ENCODE data around the gene VGLL4.

The VGLL4 gene

GRCh38 chr3:11592445-11593298 lies 51.0 kb downstream of the VGLL4 start:
- Mint-ChIP-seq H3K27me3 (no peaks in the 10 kb centered on the region), H3K27ac (peak overlapping the region; percentile 55)

DNA sequence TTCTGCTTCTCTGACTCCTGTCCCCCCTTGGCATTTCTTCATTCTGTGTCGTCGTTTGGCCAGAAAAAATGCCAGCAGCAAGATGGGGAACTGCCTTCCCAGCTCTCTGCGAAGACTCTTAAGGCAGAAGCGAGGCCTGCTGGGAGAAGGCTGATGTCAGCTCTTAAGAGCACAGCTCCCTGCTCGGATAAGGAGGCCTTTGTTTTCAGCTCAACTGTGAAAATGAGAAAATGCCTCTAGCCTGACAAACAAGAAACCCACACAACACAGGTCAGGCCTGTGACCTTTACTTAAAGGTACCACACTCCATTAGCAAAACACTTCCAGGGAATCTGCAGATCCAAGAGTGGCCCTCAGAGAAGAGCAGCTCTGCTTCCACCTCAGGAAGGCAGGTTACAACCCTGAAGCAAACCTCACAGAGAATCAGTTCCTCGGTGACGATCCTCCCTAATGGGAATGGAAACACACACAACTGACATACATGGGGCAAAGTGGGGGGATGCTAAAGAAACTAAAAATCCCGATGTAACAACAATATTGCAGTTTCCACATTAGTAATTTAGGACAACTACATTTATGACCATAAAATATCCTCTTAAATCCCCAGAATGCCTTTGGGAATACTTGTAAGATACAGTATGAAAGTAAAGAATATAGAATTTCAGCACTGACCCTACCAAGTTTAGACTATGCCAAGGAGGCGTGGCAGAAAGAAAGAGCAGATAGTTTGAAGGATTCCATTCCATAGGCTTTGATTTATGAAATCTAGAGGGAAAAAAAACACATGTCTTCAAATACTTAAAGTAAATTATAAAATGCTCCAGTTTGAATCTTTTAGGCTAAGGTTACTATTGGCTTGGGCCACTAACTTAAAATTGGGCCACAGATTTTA lies 52.1 kb downstream of the VGLL4 start:
- Mint-ChIP-seq H3K4me3 (no peak overlapping the region), H3K36me3 (peaks cover 17% of the 10 kb centered on the region), H3K9me3 (no peaks in the 10 kb centered on the region), H3K4me1 (peaks cover 53% of the 10 kb centered on the region), H3K27ac (no peak overlapping the region), H3K27me3 (no peaks in the 10 kb centered on the region)

More at GRCh38 chr3:11592445-11593298, 51.0 kb downstream of the VGLL4 start:
- no peak overlapping the region for H3K4me3 Mint-ChIP-seq
- peaks cover 21% of the 10 kb centered on the region for H3K36me3 Mint-ChIP-seq
- peaks cover 50% of the 10 kb centered on the region for H3K4me1 Mint-ChIP-seq
- no peaks in the 10 kb centered on the region for H3K9me3 Mint-ChIP-seq

- Mint-ChIP-seq H3K4me3 (no peak overlapping the region), H3K27me3 (no peaks in the 10 kb centered on the region), H3K27ac (no peak overlapping the region), H3K36me3 (peaks cover 15% of the 10 kb centered on the region), H3K4me1 (peaks cover 58% of the 10 kb centered on the region), H3K9me3 (no peaks in the 10 kb centered on the region)
These were observed 52.7 kb downstream of the VGLL4 start for GRCh38 chr3:11591002-11591355.

GRCh38 chr3:11589706-11590105 lies 54.0 kb downstream of the VGLL4 start:
- Mint-ChIP-seq H3K4me1 (peaks cover 70% of the 10 kb centered on the region), H3K9me3 (no peaks in the 10 kb centered on the region), H3K27ac (no peak overlapping the region), H3K4me3 (no peak overlapping the region), H3K27me3 (no peaks in the 10 kb centered on the region), H3K36me3 (peaks cover 11% of the 10 kb centered on the region)

- H3K4me1 Mint-ChIP-seq: peaks cover 79% of the 10 kb centered on the region
- H3K27ac Mint-ChIP-seq: peak overlapping the region; percentile 85
- no peaks in the 10 kb centered on the region for H3K27me3 Mint-ChIP-seq
- H3K36me3 Mint-ChIP-seq: peaks cover 11% of the 10 kb centered on the region
- no peak overlapping the region for H3K4me3 Mint-ChIP-seq
- no peaks in the 10 kb centered on the region for H3K9me3 Mint-ChIP-seq
These were observed 55.0 kb downstream of the VGLL4 start for GRCh38 chr3:11588755-11589154.

GRCh38 chr3:11588338-11588737 lies 55.4 kb downstream of the VGLL4 start:
- no peaks in the 10 kb centered on the region for H3K27me3 Mint-ChIP-seq
- no peak overlapping the region for H3K4me3 Mint-ChIP-seq
- H3K4me1 Mint-ChIP-seq: peaks cover 80% of the 10 kb centered on the region
- no peaks in the 10 kb centered on the region for H3K9me3 Mint-ChIP-seq
- peak overlapping the region; percentile 85 for H3K27ac Mint-ChIP-seq
- H3K36me3 Mint-ChIP-seq: peaks cover 11% of the 10 kb centered on the region

- no peaks in the 10 kb centered on the region for H3K9me3 Mint-ChIP-seq
- peak overlapping the region; percentile 56 for H3K27ac Mint-ChIP-seq
- H3K4me3 Mint-ChIP-seq: no peak overlapping the region
- peaks cover 11% of the 10 kb centered on the region for H3K36me3 Mint-ChIP-seq
- H3K4me1 Mint-ChIP-seq: peaks cover 81% of the 10 kb centered on the region
- H3K27me3 Mint-ChIP-seq: no peaks in the 10 kb centered on the region
These were observed 55.9 kb downstream of the VGLL4 start for GRCh38 chr3:11587766-11588165.

DNA sequence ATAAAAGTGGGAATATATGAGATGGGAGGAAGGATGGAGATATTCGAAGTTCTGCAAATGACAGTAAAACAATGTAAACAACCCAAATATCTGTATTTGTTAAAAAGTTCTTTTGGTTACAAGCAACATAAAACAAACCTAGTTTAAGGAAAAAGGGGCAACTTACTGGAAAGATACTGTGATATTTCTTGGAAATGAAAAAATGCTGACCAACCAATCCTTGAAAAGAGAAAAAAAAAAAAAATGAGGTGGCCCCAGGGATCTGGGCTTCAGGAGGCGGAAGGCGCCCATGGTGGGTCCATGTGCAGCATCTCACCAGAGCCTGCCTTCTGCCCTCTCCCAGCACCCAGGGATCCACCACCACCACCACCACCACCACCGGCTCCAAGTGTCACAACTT lies 59.1 kb downstream of the VGLL4 start:
- peaks cover 11% of the 10 kb centered on the region for H3K36me3 Mint-ChIP-seq
- H3K4me1 Mint-ChIP-seq: peaks cover 86% of the 10 kb centered on the region
- peak overlapping the region; percentile 1 for H3K27ac Mint-ChIP-seq
- no peaks in the 10 kb centered on the region for H3K9me3 Mint-ChIP-seq
- H3K27me3 Mint-ChIP-seq: no peaks in the 10 kb centered on the region
- H3K4me3 Mint-ChIP-seq: no peak overlapping the region

DNA sequence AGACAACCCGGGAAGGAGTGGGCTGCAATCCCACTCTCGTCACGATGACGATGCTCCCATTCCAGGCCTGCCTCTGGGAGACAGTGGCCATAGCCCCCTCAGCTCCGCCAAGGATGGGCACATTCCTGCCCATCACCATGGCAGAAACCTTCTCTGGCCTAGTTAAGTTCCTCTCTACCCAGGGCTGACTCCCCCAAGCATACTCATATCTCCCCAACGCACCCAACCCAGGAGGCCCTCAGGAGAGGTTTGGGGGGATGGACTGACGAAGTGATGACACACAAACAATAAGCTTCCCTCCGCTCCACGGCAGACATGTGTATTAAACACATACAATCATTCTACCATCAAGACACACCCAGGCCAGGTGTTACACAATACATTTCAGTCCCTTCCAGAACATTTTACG lies 60.1 kb downstream of the VGLL4 start:
- Mint-ChIP-seq H3K36me3 (peaks cover 6% of the 10 kb centered on the region), H3K4me3 (no peak overlapping the region), H3K4me1 (peaks cover 81% of the 10 kb centered on the region), H3K9me3 (no peaks in the 10 kb centered on the region), H3K27me3 (no peaks in the 10 kb centered on the region), H3K27ac (no peak overlapping the region)

- H3K27ac Mint-ChIP-seq: no peak overlapping the region
- H3K9me3 Mint-ChIP-seq: no peaks in the 10 kb centered on the region
- H3K36me3 Mint-ChIP-seq: peaks cover 5% of the 10 kb centered on the region
- peaks cover 78% of the 10 kb centered on the region for H3K4me1 Mint-ChIP-seq
- no peaks in the 10 kb centered on the region for H3K27me3 Mint-ChIP-seq
- H3K4me3 Mint-ChIP-seq: peak overlapping the region; percentile 80
These were observed 60.5 kb downstream of the VGLL4 start for GRCh38 chr3:11583235-11583634.

DNA sequence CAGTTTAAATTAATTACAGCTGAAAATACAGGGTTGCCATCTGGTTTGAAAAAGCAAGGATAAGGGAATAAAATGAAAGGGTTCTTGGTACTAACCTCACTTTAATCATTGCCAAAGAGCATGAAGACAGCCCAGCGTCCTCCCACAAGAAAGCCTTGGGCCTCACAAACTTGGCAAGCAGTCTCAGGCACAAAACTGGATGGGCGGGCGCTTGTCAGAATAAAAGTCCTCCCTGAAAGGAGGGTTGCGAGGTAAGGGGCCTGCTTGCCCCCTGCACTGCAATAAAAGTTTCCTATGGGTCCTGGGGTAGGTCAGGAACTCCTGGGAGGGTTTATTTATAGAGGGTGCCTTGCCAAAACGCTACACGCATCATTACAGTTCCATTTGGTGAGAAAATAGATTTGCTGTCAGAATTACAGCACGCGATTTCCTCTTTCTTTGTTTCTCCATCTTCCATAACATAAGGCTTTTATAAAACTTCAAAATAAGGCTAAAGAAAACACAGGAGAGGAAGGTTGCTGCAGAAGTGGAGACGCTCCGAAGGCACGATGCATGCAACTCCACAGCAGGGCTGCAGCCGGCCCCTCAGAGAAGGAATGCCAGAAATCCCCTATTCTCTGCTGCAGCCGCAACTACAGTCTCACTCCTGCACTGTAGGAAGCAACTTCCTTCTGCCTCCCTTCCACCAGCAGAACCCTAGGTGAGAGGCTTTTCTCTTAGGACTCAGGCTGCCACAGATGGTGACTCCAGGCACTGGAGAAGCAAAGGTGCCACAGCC lies 61.3 kb downstream of the VGLL4 start:
- Mint-ChIP-seq H3K36me3 (peaks cover 3% of the 10 kb centered on the region), H3K27ac (no peak overlapping the region), H3K4me3 (peak overlapping the region; percentile 80), H3K9me3 (no peaks in the 10 kb centered on the region), H3K27me3 (no peaks in the 10 kb centered on the region), H3K4me1 (peaks cover 77% of the 10 kb centered on the region)

GRCh38 chr3:11581237-11582190 lies 62.2 kb downstream of the VGLL4 start:
- H3K36me3 Mint-ChIP-seq: peaks cover under 1% of the 10 kb centered on the region
- no peaks in the 10 kb centered on the region for H3K9me3 Mint-ChIP-seq
- peaks cover 70% of the 10 kb centered on the region for H3K4me1 Mint-ChIP-seq
- peak overlapping the region; percentile 80 for H3K4me3 Mint-ChIP-seq
- H3K27me3 Mint-ChIP-seq: no peaks in the 10 kb centered on the region
- no peak overlapping the region for H3K27ac Mint-ChIP-seq

GRCh38 chr3:11580645-11581044 lies 63.1 kb downstream of the VGLL4 start:
- Mint-ChIP-seq H3K27me3 (no peaks in the 10 kb centered on the region), H3K27ac (no peak overlapping the region), H3K36me3 (no peaks in the 10 kb centered on the region), H3K4me1 (peaks cover 64% of the 10 kb centered on the region), H3K9me3 (no peaks in the 10 kb centered on the region), H3K4me3 (no peak overlapping the region)

DNA sequence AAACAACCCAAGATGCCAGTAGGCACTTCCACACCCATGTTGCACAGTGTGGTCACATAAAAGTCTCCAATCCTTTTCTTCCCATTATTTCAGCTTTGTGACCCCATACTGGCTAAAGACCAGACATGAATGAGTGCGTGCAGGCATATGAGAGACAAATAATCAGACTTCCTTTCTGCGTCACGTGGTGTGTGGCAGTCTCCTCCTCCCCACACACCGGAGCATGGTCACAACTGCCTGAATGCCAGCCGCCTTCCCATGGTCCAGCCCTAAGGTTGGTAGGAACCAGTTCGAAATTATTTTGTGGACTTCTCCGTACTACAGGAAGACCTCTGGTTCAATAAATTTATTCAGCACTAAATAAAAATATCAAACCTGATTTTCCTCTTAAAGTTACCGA lies 65.5 kb downstream of the VGLL4 start:
- H3K9me3 Mint-ChIP-seq: no peaks in the 10 kb centered on the region
- H3K4me3 Mint-ChIP-seq: no peak overlapping the region
- H3K4me1 Mint-ChIP-seq: peaks cover 46% of the 10 kb centered on the region
- H3K36me3 Mint-ChIP-seq: peaks cover 3% of the 10 kb centered on the region
- no peaks in the 10 kb centered on the region for H3K27me3 Mint-ChIP-seq
- H3K27ac Mint-ChIP-seq: no peak overlapping the region
